ENCODE measurements around the gene YWHAE.
"Not testable (repeated sequence)": the region's sequence is repeated elsewhere in the genome, so short reads cannot be mapped to it uniquely, and the experiment has no call there.

YWHAE gene

GRCh38 chr17:1412185-1413110, 12.4 kb upstream of the YWHAE start:
- DNase-seq: no peak

- DNase-seq: no peak
Observed at GRCh38 chr17:1402262-1402586, 2.2 kb upstream of the YWHAE start.

- DNase-seq: no peak
Observed at GRCh38 chr17:1398931-1399678, 917 bp downstream of the YWHAE start.

- no peak for DNase-seq
Observed at GRCh38 chr17:1398028-1398427, 2.0 kb downstream of the YWHAE start.

GRCh38 chr17:1395876-1396665, 4.0 kb downstream of the YWHAE start:
- not testable (repeated sequence) for DNase-seq

GRCh38 chr17:1391577-1391976, 8.4 kb downstream of the YWHAE start:
- DNase-seq: no peak

GRCh38 chr17:1390432-1391367, 9.3 kb downstream of the YWHAE start:
- no peak for DNase-seq

- not testable (repeated sequence) for DNase-seq
Observed at GRCh38 chr17:1387490-1388227, 12.4 kb downstream of the YWHAE start.

- not testable (repeated sequence) for DNase-seq
Observed at GRCh38 chr17:1386675-1387190, 13.3 kb downstream of the YWHAE start.

- no peak for DNase-seq
Observed at GRCh38 chr17:1386265-1386664, 13.8 kb downstream of the YWHAE start.

- DNase-seq: no peak
Observed at GRCh38 chr17:1385861-1386260, 14.2 kb downstream of the YWHAE start.

GRCh38 chr17:1384905-1385435, 15.1 kb downstream of the YWHAE start:
- DNase-seq: no peak

- DNase-seq: no peak
Observed at GRCh38 chr17:1379930-1380313, 20.1 kb downstream of the YWHAE start.

- no peak for DNase-seq
Observed at GRCh38 chr17:1379208-1379929, 20.7 kb downstream of the YWHAE start.

- DNase-seq: not testable (repeated sequence)
Observed at GRCh38 chr17:1378476-1378860, 21.6 kb downstream of the YWHAE start.

- no peak for DNase-seq
Observed at GRCh38 chr17:1377334-1377733, 22.7 kb downstream of the YWHAE start.

- DNase-seq: no peak
Observed at GRCh38 chr17:1376061-1376460, 24.0 kb downstream of the YWHAE start.

GRCh38 chr17:1375615-1376014, 24.4 kb downstream of the YWHAE start:
- no peak for DNase-seq

- DNase-seq: no peak
Observed at GRCh38 chr17:1374431-1375177, 25.4 kb downstream of the YWHAE start.
